HCT116 (cell line): Measurements from ENCODE around the gene OGA. TPM values are rescaled to one million over a fixed set of nuclear protein-coding genes. Genes with fewer than 3 reads are reported as not detected.

Experiments used
- ATAC-seq: fragments of 200-7000 bp; cut with Tn5 transposase; 2 replicates; pipeline ENCODE4 v1.9.1; 2020; ENCODE audit warnings: mild to moderate bottlenecking, moderate library complexity
- BruUV-seq: library from RNA; stranded (reverse); fragments of 400-500 nt; replicated peaks from 2 replicates; lab custom pipeline; 2021; lab: Mats Ljungman, UMichigan
- CTCF ChIA-PET: fragments of 300-600 bp; sonication (Branson Sonifier 250); formaldehyde crosslinking; loops from one replicate; lab custom pipeline; 2021; ENCODE audit warnings: antibody characterized with exemption; lab: Charles Lee
- POLR2A ChIA-PET: fragments of 300-600, 350-600 bp; sonication (Branson Sonifier 250); formaldehyde crosslinking; loops from one replicate; lab custom pipeline; 2021; ENCODE audit warnings: antibody characterized with exemption; lab: Charles Lee
- RAD21 ChIA-PET, 2 experiments: fragments of 300-600 bp; sonication (Branson Sonifier 250); formaldehyde crosslinking; loops; one replicate each; lab custom pipeline; 2023; ENCODE audit warnings: low total read pairs in 2 of 2; ENCODE audit not compliant: uncharacterized antibody in 2 of 2, unreplicated experiment in 2 of 2, low non-redundant PET in 1 of 2; lab: Charles Lee
- DNase-seq: peaks from one replicate; pipeline ENCODE4 v3.0.0-alpha.2; 2010; ENCODE audit warnings: low read depth, low spot score
- H2AFZ ChIP-seq: fragments of 200-600 bp; shearing (Covaris generic), sonication (generic); 2 replicates; pipeline ENCODE4 v1.6.1; 2017; ENCODE audit warnings: low read depth, mixed run types, mixed read lengths, antibody characterized with exemption, low read length; ENCODE audit not compliant: poor library complexity, severe bottlenecking
- H3K27ac ChIP-seq: 2 replicates; pipeline ENCODE4 v1.5.1; 2012; ENCODE audit warnings: low read depth, low read length
- H3K27me3 ChIP-seq: fragments of 200-600 bp; sonication (generic); 2 replicates; pipeline ENCODE4 v1.6.1; 2016; ENCODE audit warnings: mixed run types, low read length, mixed read lengths; ENCODE audit not compliant: insufficient read depth
- H3K36me3 ChIP-seq, 2 experiments: fragments of 200-500 bp in 1 of 2; fragments of 200-600 bp in 1 of 2; sonication (Bioruptor generic) in 1 of 2; sonication (generic) in 1 of 2; 2 replicates each; pipeline versions ENCODE4 v1.5.1 to v1.6.1; 2014 to 2016; ENCODE audit warnings: low read length in 2 of 2, inconsistent platforms in 1 of 2, mixed read lengths in 1 of 2, mixed run types in 1 of 2; ENCODE audit not compliant: insufficient read depth in 2 of 2, control insufficient read depth in 1 of 2
- H3K4me1 ChIP-seq, 2 experiments: fragments of 200-600 bp in 1 of 2; sonication (generic) in 1 of 2; 2 replicates each; pipeline versions ENCODE4 v1.5.1 to v1.6.1; 2012 to 2017; ENCODE audit warnings: low read length in 2 of 2, inconsistent platforms in 1 of 2, mild to moderate bottlenecking in 1 of 2, mixed read lengths in 1 of 2, mixed run types in 1 of 2, moderate library complexity in 1 of 2; ENCODE audit not compliant: insufficient read depth in 2 of 2, control insufficient read depth in 1 of 2
- H3K4me2 ChIP-seq: fragments of 200-600 bp; sonication (generic); 2 replicates; pipeline ENCODE4 v1.6.1; 2017; ENCODE audit warnings: mixed run types, low read length, mixed read lengths
- H3K4me3 ChIP-seq, 2 experiments: fragments of 200-600 bp in 1 of 2; sonication (generic) in 1 of 2; replicated peaks in 1 of 2; 2 replicates each; pipeline ENCODE4 v1.5.1; 2011 to 2016; ENCODE audit warnings: low read length in 2 of 2, control low read depth in 1 of 2, low read depth in 1 of 2, mild to moderate bottlenecking in 1 of 2, mixed read lengths in 1 of 2, mixed run types in 1 of 2
- H3K79me2 ChIP-seq: fragments of 200-600 bp; sonication (generic); 2 replicates; pipeline ENCODE4 v1.6.1; 2017; ENCODE audit warnings: mild to moderate bottlenecking, mixed run types, low read length, moderate library complexity, mixed read lengths; ENCODE audit not compliant: insufficient read depth
- H3K9ac ChIP-seq: fragments of 200-600 bp; sonication (generic); 2 replicates; pipeline ENCODE4 v1.6.1; 2016; ENCODE audit warnings: low read length, mixed read lengths
- H3K9me2 ChIP-seq: fragments of 200-600 bp; sonication (generic), shearing (Covaris generic); 2 replicates; pipeline ENCODE4 v1.6.1; 2017; ENCODE audit warnings: mixed run types, mild to moderate bottlenecking, moderate library complexity; ENCODE audit not compliant: insufficient read depth
- H3K9me3 ChIP-seq, 2 experiments: fragments of 200-500 bp in 1 of 2; fragments of 200-600 bp in 1 of 2; sonication (Bioruptor generic) in 1 of 2; sonication (generic) in 1 of 2; 2 replicates each; pipeline ENCODE4 v1.6.1; 2014 to 2017; ENCODE audit warnings: low read length in 2 of 2, mixed read lengths in 2 of 2, inconsistent platforms in 1 of 2, low read depth in 1 of 2, mild to moderate bottlenecking in 1 of 2, mixed run types in 1 of 2, moderate library complexity in 1 of 2; ENCODE audit not compliant: control insufficient read depth in 1 of 2, insufficient read depth in 1 of 2
- H4K20me1 ChIP-seq: fragments of 200-600 bp; sonication (generic), shearing (Covaris generic); 2 replicates; pipeline ENCODE4 v1.6.1; 2017; ENCODE audit warnings: mixed run types, mild to moderate bottlenecking, moderate library complexity; ENCODE audit not compliant: insufficient read depth
- CEBPB ChIP-seq: IDR thresholded peaks from 2 replicates; pipeline ENCODE4 v1.6.1; 2012; ENCODE audit warnings: low read depth
- EZH2 ChIP-seq: fragments of 200-600 bp; sonication (generic); IDR thresholded peaks from 2 replicates; pipeline ENCODE4 v1.6.1; 2017; ENCODE audit warnings: antibody characterized with exemption, mixed run types
- EZH2phosphoT487 ChIP-seq: fragments of 200-600 bp; IDR thresholded peaks from 2 replicates; pipeline ENCODE4 v1.6.1; 2018; ENCODE audit warnings: antibody characterized with exemption, borderline replicate concordance
- POLR2AphosphoS5 ChIP-seq: IDR thresholded peaks from 2 replicates; pipeline ENCODE4 v1.6.1; 2011; ENCODE audit warnings: mild to moderate bottlenecking, low read depth, low read length, moderate library complexity
- SP1 ChIP-seq: IDR thresholded peaks from 2 replicates; pipeline ENCODE4 v1.6.1; 2012; ENCODE audit warnings: low read depth
- SRF ChIP-seq: IDR thresholded peaks from 2 replicates; pipeline ENCODE4 v1.6.1; 2012; ENCODE audit warnings: low read depth
- YY1 ChIP-seq: IDR thresholded peaks from 2 replicates; pipeline ENCODE4 v1.6.1; 2011; ENCODE audit warnings: low read length, low read depth, moderate library complexity, mild to moderate bottlenecking; ENCODE audit not compliant: insufficient replicate concordance; ENCODE audit errors: extremely low read depth
- ZFX ChIP-seq: fragments of 450-650 bp; IDR thresholded peaks from 2 replicates; pipeline ENCODE4 v1.6.1; 2017
- ZNF274 ChIP-seq: fragments of 200-500 bp; sonication (Bioruptor generic); IDR thresholded peaks from 2 replicates; pipeline ENCODE4 v1.6.1; 2014; ENCODE audit warnings: mild to moderate bottlenecking, low read depth, low read length, inconsistent platforms
- intact Hi-C: fragments of 100-400 bp; cut with micrococcal nuclease; formaldehyde crosslinking; loops from 2 replicates; pipeline ENCODE4 v1.10.0; 2022
- total RNA-seq: library from RNA; stranded (reverse); gene quantifications from one replicate; pipeline ENCODE4 v1.2.1, GENCODE V29; 2021; ENCODE audit not compliant: unreplicated experiment
- TF ChIP-seq, protein P1 (sequence below): IDR thresholded peaks from 2 replicates; pipeline ENCODE4 v1.6.1; 2012; ENCODE audit warnings: low read depth
- TF ChIP-seq, protein P2 (sequence below): IDR thresholded peaks from 2 replicates; pipeline ENCODE4 v1.6.1; 2012
- TF ChIP-seq, protein P3 (sequence below): IDR thresholded peaks from 2 replicates; pipeline ENCODE4 v1.6.1; 2012
- TF ChIP-seq, protein P4 (sequence below): IDR thresholded peaks from 2 replicates; pipeline ENCODE4 v1.6.1; 2011; ENCODE audit warnings: mild to moderate bottlenecking, low read length, moderate library complexity; ENCODE audit not compliant: insufficient replicate concordance; ENCODE audit errors: extremely low read depth

Gene OGA
- total RNA-seq, 1 experiment from 2014 or later = 127 TPM

DNA sequence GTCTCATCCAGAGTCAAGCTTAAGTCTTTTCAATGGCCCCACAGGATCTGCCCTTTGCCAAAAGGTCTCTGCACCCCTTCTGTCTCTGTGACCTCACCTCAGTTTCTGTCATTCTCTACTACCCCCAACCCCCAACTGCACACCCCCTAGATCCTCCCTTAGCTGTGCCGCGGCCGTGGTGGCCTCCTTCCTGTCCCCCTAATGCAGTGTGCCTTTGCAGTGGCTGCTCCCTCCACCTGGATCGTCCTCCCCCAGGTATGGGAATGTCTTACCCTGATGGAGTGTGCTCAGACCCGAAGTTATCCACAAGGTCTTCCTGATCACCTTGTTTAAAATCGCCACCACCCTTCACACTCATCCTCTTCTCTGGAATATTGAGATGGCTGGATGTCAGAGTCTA, 51.9 kb downstream of the OGA start:
- Histone ChIP-seq H3K4me3 (no peak overlapping the region), H3K27me3 (peaks cover 11% of the 10 kb centered on the region; the same call in 1 of the 2 replicates), H3K27ac (no peak overlapping the region), H3K79me2 (no peaks in the 10 kb centered on the region), H4K20me1 (no peaks in the 10 kb centered on the region), H3K4me1 (no peaks in the 10 kb centered on the region), H3K4me2 (no peak overlapping the region), H3K9ac (no peak overlapping the region), H2AFZ (no peak overlapping the region), H3K36me3 (no peaks in the 10 kb centered on the region), H3K9me2 (no peaks in the 10 kb centered on the region), H3K9me3 (no peaks in the 10 kb centered on the region)
- BruUV-seq = no TSS peak
- ChIA-PET CTCF (no interaction called here), POLR2A (no interaction called here)
- intact Hi-C loops = no loop called here
- ATAC-seq = no peak
- DNase-seq = no peak
- TF ChIP-seq ZFX = no peak
- TF ChIP-seq, all 23 proteins: peak for 0
- RAD21 ChIA-PET = no interaction called here

DNA sequence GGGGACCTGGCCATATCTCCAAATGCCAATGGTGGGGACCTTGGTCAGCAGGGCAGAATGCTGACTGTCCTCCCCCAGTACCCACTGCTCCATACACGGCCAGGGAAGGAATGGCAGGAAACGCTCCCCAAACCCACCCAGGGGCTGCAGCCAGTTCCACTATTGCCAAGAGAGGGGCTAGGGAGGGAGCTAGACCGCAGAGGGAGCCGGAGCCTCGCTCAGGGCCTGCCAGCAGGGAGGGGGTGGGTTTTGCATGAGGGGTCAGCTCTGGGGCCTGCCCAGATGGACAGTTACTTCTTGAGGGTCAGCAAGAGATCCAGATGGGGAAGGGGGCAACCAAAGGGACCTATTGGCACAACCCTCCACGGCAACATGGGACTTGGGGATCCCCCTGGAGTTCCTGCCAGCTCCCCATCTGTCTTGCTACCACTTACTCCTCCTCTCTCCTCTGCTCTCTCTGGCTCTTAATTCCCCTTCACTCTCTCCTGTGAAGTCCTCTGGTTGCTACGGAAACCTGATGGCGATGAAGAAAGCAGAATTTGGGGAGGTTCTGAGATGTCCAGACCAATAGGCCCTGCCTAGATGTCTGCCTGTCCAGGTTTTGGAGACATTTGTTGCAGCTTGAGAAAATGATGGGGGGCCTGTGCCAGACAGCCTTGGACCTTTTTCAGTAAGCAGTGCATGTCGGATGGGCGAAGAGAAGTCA, 55.0 kb downstream of the OGA start:
- H3K4me3 ChIP-seq = no peak overlapping the region
- H3K27me3 ChIP-seq = peaks cover 11% of the 10 kb centered on the region; the same call in 1 of the 2 replicates
- H3K27ac ChIP-seq = no peak overlapping the region
- no peak overlapping the region for H3K9ac ChIP-seq
- intact Hi-C loops = no loop called here
- no peaks in the 10 kb centered on the region for H3K79me2 ChIP-seq
- BruUV-seq = no TSS peak
- H3K4me2 ChIP-seq = no peak overlapping the region
- no peaks in the 10 kb centered on the region for H3K36me3 ChIP-seq
- ChIA-PET CTCF (interaction anchor here (1.2 to 1.6 kb wide), 2 partner anchors 18 to 161 kb away, joined by 3 to 4 read pairs; no protein-coding TSS in a partner anchor), RAD21 (no interaction called here), POLR2A (no interaction called here)
- ATAC-seq = no peak
- no peaks in the 10 kb centered on the region for H3K9me2 ChIP-seq
- no peak overlapping the region for H2AFZ ChIP-seq
- DNase-seq = no peak
- H3K4me1 ChIP-seq = no peaks in the 10 kb centered on the region; a peak in 1 of 4 replicates
- H3K9me3 ChIP-seq = no peaks in the 10 kb centered on the region
- H4K20me1 ChIP-seq = no peaks in the 10 kb centered on the region
- TF ChIP-seq SP1 (no peak), EZH2phosphoT487 (no peak), CEBPB (no peak), ZNF274 (no peak), SRF (no peak), POLR2AphosphoS5 (no peak), EZH2 (no peak), YY1 (no peak), ZFX (no peak)
- TF ChIP-seq, protein P1, sequence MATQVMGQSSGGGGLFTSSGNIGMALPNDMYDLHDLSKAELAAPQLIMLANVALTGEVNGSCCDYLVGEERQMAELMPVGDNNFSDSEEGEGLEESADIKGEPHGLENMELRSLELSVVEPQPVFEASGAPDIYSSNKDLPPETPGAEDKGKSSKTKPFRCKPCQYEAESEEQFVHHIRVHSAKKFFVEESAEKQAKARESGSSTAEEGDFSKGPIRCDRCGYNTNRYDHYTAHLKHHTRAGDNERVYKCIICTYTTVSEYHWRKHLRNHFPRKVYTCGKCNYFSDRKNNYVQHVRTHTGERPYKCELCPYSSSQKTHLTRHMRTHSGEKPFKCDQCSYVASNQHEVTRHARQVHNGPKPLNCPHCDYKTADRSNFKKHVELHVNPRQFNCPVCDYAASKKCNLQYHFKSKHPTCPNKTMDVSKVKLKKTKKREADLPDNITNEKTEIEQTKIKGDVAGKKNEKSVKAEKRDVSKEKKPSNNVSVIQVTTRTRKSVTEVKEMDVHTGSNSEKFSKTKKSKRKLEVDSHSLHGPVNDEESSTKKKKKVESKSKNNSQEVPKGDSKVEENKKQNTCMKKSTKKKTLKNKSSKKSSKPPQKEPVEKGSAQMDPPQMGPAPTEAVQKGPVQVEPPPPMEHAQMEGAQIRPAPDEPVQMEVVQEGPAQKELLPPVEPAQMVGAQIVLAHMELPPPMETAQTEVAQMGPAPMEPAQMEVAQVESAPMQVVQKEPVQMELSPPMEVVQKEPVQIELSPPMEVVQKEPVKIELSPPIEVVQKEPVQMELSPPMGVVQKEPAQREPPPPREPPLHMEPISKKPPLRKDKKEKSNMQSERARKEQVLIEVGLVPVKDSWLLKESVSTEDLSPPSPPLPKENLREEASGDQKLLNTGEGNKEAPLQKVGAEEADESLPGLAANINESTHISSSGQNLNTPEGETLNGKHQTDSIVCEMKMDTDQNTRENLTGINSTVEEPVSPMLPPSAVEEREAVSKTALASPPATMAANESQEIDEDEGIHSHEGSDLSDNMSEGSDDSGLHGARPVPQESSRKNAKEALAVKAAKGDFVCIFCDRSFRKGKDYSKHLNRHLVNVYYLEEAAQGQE = no peak
- TF ChIP-seq, protein P2, sequence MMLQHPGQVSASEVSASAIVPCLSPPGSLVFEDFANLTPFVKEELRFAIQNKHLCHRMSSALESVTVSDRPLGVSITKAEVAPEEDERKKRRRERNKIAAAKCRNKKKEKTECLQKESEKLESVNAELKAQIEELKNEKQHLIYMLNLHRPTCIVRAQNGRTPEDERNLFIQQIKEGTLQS = no peak
- TF ChIP-seq, protein P3, sequence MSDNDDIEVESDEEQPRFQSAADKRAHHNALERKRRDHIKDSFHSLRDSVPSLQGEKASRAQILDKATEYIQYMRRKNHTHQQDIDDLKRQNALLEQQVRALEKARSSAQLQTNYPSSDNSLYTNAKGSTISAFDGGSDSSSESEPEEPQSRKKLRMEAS = no peak
- TF ChIP-seq, protein P4, sequence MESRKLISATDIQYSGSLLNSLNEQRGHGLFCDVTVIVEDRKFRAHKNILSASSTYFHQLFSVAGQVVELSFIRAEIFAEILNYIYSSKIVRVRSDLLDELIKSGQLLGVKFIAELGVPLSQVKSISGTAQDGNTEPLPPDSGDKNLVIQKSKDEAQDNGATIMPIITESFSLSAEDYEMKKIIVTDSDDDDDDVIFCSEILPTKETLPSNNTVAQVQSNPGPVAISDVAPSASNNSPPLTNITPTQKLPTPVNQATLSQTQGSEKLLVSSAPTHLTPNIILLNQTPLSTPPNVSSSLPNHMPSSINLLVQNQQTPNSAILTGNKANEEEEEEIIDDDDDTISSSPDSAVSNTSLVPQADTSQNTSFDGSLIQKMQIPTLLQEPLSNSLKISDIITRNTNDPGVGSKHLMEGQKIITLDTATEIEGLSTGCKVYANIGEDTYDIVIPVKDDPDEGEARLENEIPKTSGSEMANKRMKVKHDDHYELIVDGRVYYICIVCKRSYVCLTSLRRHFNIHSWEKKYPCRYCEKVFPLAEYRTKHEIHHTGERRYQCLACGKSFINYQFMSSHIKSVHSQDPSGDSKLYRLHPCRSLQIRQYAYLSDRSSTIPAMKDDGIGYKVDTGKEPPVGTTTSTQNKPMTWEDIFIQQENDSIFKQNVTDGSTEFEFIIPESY = no peak
